T-helper 2 cell (primary cell): ENCODE measurements around the gene AQP6.

Experiments
- DNase-seq, 5 experiments: peaks; one replicate each; pipeline versions ENCODE4 v3.0.0 to v3.0.0-alpha.2; 2012 to 2022
- total RNA-seq, 2 donors: gene quantifications; one replicate each; lab custom pipeline; 2026; lab: John Stamatoyannopoulos, UW

The AQP6 gene
- 0 to 0.07 reads per million in 2 donors for total RNA-seq

- DNase-seq = no peak
Observed at GRCh38 chr12:49972641-49973360, at the start of gene AQP6. AQP6 (plus strand) TSS chr12:49972947; CDS start chr12:49973174, 227 bp downstream.

GRCh38 chr12:49923035-49923644 is 49.6 kb upstream of the AQP6 start:
- DNase-seq = no peak

GRCh38 chr12:49923880-49924556 is 48.7 kb upstream of the AQP6 start:
- no peak for DNase-seq

- no peak for DNase-seq
Observed at GRCh38 chr12:49924628-49925246, 48.0 kb upstream of the AQP6 start.

GRCh38 chr12:49925433-49926204 is 47.1 kb upstream of the AQP6 start:
- no peak for DNase-seq

GRCh38 chr12:49928471-49928870 is 44.3 kb upstream of the AQP6 start:
- DNase-seq = no peak

- no peak for DNase-seq
Observed at GRCh38 chr12:49929581-49929980, 43.2 kb upstream of the AQP6 start.

GRCh38 chr12:49930515-49931288 is 42.0 kb upstream of the AQP6 start:
- DNase-seq = no peak

GRCh38 chr12:49932023-49932422 is 40.7 kb upstream of the AQP6 start:
- no peak for DNase-seq

GRCh38 chr12:49932533-49933130 is 40.1 kb upstream of the AQP6 start:
- no peak for DNase-seq

GRCh38 chr12:49933796-49934195 is 39.0 kb upstream of the AQP6 start:
- DNase-seq = no peak

- DNase-seq = no peak
Observed at GRCh38 chr12:49934505-49934904, 38.2 kb upstream of the AQP6 start.

GRCh38 chr12:49936925-49937324 is 35.8 kb upstream of the AQP6 start:
- DNase-seq = no peak

GRCh38 chr12:49937639-49938300 is 35.0 kb upstream of the AQP6 start:
- no peak for DNase-seq

GRCh38 chr12:49939307-49939706 is 33.4 kb upstream of the AQP6 start:
- no peak for DNase-seq

GRCh38 chr12:49939707-49940106 is 33.0 kb upstream of the AQP6 start:
- DNase-seq = no peak

- no peak for DNase-seq
Observed at GRCh38 chr12:49941556-49942511, 30.9 kb upstream of the AQP6 start.

GRCh38 chr12:49942512-49942893 is 30.2 kb upstream of the AQP6 start:
- no peak for DNase-seq

GRCh38 chr12:49942921-49943624 is 29.7 kb upstream of the AQP6 start:
- no peak for DNase-seq
